ENCODE data around the gene PARP3.

DNA sequence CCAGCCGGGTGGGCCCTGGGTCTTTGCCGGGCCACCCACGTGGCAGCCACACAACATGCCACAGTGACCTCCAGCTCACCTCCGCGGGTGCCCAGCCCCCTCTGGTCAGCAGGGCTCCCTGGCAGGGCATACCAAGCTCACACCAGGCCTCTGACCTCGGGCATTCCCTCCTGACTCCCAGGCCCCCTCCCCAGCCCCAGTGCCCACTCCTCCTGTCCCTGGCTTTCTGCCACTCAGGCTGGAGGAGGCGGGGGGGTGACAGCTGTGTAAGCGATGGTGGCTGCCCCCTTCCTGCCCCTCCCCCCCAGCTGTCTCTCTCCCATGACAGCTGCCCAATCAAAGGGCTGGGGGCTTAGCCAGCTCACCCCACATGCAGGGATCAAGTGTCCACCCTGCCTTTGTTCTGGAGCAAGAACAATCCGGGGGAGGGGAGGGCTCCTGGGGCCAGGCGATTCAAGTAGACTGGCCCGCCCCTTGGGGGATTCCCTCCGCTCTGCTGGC is 21.8 kb downstream of the PARP3 start:
- TF ChIP-seq, protein P1, sequence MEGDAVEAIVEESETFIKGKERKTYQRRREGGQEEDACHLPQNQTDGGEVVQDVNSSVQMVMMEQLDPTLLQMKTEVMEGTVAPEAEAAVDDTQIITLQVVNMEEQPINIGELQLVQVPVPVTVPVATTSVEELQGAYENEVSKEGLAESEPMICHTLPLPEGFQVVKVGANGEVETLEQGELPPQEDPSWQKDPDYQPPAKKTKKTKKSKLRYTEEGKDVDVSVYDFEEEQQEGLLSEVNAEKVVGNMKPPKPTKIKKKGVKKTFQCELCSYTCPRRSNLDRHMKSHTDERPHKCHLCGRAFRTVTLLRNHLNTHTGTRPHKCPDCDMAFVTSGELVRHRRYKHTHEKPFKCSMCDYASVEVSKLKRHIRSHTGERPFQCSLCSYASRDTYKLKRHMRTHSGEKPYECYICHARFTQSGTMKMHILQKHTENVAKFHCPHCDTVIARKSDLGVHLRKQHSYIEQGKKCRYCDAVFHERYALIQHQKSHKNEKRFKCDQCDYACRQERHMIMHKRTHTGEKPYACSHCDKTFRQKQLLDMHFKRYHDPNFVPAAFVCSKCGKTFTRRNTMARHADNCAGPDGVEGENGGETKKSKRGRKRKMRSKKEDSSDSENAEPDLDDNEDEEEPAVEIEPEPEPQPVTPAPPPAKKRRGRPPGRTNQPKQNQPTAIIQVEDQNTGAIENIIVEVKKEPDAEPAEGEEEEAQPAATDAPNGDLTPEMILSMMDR (IDR thresholded peaks at IDR 0.05; ENCODE audit: borderline replicate concordance, extremely low read depth, low read length, poor library complexity, severe bottlenecking) = no peak
- TF ChIP-seq EZH2 (IDR thresholded peaks at IDR 0.05; ENCODE audit: borderline replicate concordance, low read depth, low read length, severe bottlenecking) = no peak
